RCC 7860 (cell line): ENCODE data around the gene HOXC9.
A peak's percentile ranks its signal among the peaks of the same experiment; 100 is the strongest.

Experiments used
- DNase-seq: peaks from one replicate; pipeline ENCODE4 v3.0.0-alpha.2; 2015; ENCODE audit warnings: low spot score
- FAIRE-seq: peaks from 2 replicates; lab custom pipeline; 2012; peaks lifted over from hg19 to GRCh38; lab: Jason Lieb, UNC

Gene HOXC9

DNA sequence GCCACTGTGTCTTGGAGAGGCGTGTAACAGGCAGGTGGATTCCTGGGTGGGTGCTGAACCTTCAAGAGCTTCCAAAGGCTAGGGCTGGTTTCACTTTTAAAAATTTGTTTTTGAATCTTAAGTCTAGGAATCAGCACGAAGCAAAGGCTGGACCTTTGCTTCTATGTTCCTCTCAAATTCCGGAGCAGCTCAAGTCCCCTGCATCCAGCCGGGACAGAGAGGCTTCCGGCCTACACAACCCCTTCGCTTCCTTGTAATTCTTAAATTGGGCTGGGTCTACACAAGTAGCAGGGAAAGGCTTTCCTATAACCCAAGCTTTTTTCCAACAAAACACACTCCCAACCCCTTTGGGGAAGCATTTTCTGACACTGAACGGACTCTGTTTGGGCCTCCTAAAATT lies 37.0 kb upstream of the HOXC9 start:
- no peak for FAIRE-seq
- DNase-seq: no peak

DNA sequence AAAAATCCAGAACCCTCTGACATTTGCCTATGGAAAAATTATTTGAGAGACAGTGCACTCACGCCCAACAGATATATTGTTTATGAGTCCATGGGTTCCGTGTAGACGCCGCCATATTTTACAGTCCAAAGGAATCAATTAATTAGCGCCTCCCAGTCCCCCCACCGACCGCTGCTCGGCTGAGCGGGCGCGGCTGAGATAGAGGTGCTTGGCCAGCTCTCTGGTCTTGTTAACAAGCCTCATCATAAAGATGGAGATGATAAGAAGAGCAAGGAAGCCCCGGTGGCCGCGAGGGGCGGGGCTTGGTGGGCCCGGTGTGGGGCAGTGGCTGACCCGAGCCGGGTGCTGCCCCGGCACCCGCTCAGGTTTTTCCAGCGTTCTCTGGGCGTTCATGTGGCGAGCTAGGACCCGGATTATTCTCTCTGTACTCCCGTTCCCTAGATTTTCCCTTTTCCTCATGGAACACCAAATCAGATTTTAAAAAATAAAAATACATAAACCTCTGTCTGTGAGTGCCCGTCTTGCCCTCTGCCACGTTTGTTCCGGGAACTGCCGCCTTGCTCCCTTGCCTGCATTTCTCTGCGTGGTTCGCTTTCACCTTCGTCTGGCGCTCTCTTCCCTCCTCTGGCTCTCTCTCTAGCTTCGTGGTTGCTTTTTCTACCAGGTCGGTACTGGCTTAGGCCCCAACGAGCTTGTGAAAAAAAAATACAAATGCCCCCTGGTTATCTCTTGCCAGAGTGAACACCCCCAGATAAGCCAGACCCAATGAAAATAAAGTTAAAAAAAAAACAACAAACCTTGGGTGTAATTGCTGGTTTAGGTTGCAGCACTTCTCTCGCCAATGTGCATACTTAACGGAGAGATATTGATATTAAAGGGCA lies 36.3 kb upstream of the HOXC9 start:
- FAIRE-seq (no peak), DNase-seq (no peak)

DNA sequence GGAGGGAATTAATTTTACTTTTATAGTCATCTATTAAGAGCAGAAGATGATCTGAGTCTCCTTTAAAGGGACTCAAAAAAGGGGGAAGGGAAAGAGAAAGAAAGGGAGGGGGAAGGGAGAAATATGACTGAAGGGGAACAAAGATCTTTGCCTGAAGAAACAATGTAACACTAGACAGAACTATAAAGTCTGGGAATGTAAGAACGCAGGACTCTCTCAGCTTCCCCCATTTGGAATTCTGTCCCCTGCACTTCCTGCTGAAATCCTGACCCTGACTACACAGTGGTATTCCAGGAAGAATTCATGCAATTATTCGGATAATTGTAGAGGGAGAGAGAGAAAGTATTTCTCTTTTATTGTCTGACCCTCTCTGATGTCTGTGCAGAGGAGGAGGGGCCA lies 35.6 kb upstream of the HOXC9 start:
- FAIRE-seq (no peak), DNase-seq (no peak)

- DNase-seq (no peak), FAIRE-seq (no peak)
Measured at GRCh38 chr12:53965281-53966084, 34.5 kb upstream of the HOXC9 start.

DNA sequence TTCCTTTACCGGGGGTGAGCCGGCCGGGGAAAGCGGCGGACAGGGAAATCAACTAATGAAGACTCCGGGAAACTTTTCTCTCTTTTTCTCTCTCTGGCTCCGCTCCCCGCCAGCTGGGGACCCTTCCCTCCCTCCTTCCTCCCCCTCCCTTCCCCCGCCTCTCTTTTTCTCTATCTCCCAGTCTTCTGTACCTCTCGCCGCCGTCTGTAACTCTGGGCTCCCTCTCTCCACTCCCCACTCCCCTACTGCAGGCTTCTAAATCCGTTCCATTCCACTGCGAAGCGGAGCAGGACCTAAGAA lies 33.9 kb upstream of the HOXC9 start:
- FAIRE-seq: no peak
- DNase-seq: no peak

DNA sequence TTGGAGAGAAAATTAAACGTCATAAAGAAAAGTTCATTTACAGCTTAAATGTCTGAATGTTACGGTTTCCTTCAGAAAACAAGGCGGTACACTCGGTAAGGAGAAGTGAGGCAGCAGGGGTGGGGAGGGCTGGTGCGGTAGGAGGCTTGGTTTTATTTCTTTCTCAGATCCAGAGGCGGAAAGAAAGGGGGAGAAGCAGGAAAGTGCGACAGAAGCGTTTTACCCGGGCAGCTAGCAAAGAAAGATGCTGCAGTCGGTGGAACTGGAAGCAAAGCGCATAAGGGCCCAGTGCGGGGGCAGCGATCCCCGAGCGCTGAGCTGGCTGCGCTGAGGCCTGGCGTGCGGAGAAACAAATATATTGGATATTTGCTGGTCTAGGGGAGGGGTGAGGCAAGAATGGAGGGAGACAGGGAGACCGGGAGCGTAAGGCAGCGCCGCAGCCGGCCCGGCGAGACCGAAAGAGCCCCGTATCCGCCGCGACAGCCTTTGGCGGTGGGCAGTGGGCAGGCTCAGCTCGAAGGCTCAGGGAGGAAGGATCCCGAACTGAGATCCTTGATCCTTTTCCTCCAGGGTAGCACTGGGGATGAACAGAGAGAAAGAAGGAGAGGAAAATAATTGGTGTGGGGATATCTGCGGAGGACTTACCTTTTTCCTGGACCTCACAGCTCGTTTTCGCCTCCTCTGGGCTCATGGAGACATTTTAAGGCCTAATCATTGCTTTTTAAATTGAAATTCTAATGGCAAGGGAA lies 33.4 kb upstream of the HOXC9 start:
- no peak for DNase-seq
- FAIRE-seq: no peak

- FAIRE-seq (no peak), DNase-seq (no peak)
Measured at GRCh38 chr12:53967421-53967925, 32.5 kb upstream of the HOXC9 start.

DNA sequence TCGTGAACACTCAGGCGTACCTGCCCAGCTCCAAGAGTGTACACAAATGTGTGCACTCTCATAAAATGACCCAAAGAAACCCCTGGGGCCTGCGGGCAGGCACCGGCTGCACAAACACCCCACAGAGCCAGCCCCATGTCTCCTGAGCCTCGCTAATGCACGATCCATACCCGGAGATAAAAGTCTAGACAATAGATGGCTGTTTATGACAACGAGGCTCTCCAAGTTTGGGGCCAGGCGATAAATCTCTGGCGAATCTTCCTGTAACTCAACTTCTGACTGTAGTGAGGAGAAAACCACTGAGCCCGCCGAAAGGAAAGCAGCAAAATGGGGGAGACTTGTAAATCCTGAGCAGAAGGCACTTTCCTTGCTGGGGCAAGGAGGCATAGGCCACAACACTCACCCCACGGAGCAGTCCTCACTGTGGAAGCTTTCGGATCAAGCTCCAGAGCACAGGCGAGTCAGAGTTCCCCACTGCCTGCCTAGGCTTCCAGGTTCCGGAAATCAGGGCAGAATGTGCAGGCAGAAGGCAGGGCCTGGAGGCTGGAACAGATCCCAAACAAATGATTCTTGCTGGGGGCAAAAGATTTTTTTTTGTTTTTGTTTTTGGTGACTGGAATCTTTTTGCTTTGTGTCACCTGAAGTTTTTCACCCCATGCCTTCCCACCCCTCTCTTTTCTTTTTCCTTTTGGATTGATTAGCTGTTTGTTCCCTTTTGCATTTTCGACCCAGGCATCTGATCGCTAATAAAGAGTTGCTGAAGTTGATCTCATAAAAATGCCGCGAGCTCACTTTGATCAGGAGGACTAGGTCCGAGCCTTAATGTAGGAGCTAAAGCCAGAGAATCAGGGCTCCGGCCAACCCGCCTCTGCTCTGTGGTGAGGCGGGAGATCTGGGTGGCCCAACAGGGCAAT lies 31.5 kb upstream of the HOXC9 start:
- no peak for DNase-seq
- FAIRE-seq: no peak

DNA sequence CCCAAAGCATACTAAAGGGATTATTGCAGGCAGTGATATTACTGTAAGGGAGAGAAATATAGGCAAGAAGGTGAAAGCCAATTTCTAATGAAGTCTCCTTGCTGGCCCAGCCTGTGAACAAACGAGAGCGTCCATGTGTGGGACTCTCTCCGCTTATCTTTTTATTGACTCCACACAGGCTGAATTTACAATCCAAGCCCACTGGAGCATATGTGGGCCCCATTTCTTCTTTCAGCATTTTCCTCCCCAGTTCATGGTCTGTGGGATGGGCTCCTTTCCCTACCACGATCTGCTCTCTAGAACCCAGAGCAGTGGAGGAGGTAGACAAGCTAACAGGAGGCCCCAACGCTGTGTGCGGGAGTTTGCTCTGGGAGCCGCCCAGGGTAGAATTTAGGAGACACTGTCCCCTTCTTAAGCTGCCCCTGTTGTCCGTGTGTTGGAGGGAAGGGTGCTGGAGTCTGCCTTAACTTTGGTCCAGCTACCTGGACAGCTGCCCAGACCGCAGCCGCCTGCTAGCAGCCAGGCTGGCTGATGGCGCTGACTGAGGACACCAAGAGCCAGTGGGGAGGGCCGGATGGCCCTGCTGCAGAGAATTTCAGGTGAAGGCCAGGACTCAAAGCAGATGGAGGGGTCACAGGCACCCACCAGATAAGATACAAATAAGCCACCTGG lies 30.2 kb upstream of the HOXC9 start:
- DNase-seq (no peak), FAIRE-seq (no peak)

DNA sequence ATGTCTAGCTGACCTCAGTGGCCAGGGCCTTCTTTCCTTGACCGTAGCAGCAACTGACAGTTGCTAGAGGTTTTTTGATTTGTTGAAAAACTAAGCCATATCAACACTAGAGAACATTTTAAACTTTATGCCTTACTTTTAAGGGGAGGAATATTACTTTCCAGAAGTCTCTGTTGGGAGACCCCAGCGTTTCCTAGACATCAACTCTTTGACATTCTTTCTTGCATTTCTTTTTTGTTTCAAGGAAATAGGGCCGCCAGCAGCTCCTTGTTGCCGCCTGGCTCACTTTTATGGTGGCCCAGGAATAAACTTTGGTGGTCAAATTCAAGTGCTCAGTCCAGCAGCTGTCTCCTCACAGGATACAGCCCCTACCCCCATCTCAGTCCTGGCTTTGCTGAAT lies 29.5 kb upstream of the HOXC9 start:
- DNase-seq: no peak
- FAIRE-seq: no peak

GRCh38 chr12:53971129-53971528 lies 28.8 kb upstream of the HOXC9 start:
- FAIRE-seq (no peak), DNase-seq (no peak)

DNA sequence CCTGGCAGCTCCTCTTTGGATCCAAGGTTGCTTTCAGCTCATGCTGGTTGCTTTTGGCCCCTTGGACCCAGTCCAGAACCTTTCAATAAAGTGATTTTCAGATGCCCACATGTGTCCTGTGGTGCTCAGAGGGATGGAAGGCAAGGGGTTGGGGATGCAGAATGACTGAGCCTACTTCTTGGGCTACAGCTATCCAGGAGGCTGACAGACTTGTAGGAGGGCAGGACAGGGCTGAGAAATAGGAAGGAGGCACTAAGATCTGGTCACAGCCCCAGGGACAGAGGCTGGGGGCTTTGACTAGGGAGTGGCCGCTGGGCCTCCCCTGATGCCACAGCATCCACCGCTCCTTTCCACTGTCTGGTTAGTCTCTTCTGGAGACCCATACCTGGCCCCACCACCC lies 28.3 kb upstream of the HOXC9 start:
- DNase-seq: no peak
- FAIRE-seq: no peak

GRCh38 chr12:53972152-53972702 lies 27.7 kb upstream of the HOXC9 start:
- no peak for DNase-seq
- no peak for FAIRE-seq

- DNase-seq (no peak), FAIRE-seq (no peak)
Measured at GRCh38 chr12:53972722-53973235, 27.2 kb upstream of the HOXC9 start, which contains the start of gene HOXC11. Gene HOXC11 (plus strand): TSS chr12:53973126. CDS start chr12:53973242, 116 bp downstream.

GRCh38 chr12:53973236-53974042 lies 26.5 kb upstream of the HOXC9 start:
- no peak for DNase-seq
- FAIRE-seq: no peak

GRCh38 chr12:53974084-53975063 lies 25.6 kb upstream of the HOXC9 start, which contains the start of gene HOTAIR:
Gene HOTAIR (minus strand): TSS chr12:53974954.
- no peak for FAIRE-seq
- DNase-seq: peak; percentile 19

GRCh38 chr12:53975064-53975471 lies 24.9 kb upstream of the HOXC9 start:
- FAIRE-seq: no peak
- no peak for DNase-seq
